DOHH2 (cell line): ENCODE measurements around the gene PCDH15.

Source experiments
- H3F3A ChIP-seq: fragments of 200-600 bp; sonication (generic), shearing (Covaris generic); 2 replicates; pipeline ENCODE4 v1.6.0; 2016; ENCODE audit warnings: antibody characterized with exemption, mild to moderate bottlenecking; ENCODE audit not compliant: control insufficient read depth, insufficient read depth
- H3K27ac ChIP-seq: fragments of 200-600 bp; sonication (generic); 2 replicates; pipeline ENCODE4 v1.5.1; 2014; ENCODE audit warnings: low read depth, mild to moderate bottlenecking, low read length, moderate library complexity
- H3K27me3 ChIP-seq: fragments of 200-600 bp; sonication (generic); 2 replicates; pipeline ENCODE4 v1.6.1; 2014; ENCODE audit warnings: mild to moderate bottlenecking, low read length, mixed read lengths; ENCODE audit not compliant: control insufficient read depth
- H3K36me3 ChIP-seq: fragments of 200-600 bp; sonication (generic); 2 replicates; pipeline ENCODE4 v1.6.1; 2014; ENCODE audit warnings: mild to moderate bottlenecking, low read length, moderate library complexity, mixed read lengths; ENCODE audit not compliant: control insufficient read depth
- H3K4me1 ChIP-seq: fragments of 200-600 bp; sonication (generic); 2 replicates; pipeline ENCODE4 v1.6.1; 2014; ENCODE audit warnings: mild to moderate bottlenecking, low read length, mixed read lengths; ENCODE audit not compliant: control insufficient read depth
- H3K4me2 ChIP-seq: fragments of 200-600 bp; sonication (generic); 2 replicates; pipeline ENCODE4 v1.6.0; 2014; ENCODE audit warnings: mild to moderate bottlenecking, low read length, moderate library complexity
- H3K4me3 ChIP-seq: fragments of 200-600 bp; sonication (generic); 2 replicates; pipeline ENCODE4 v1.5.1; 2014; ENCODE audit warnings: mild to moderate bottlenecking, low read length, mixed read lengths
- H3K79me2 ChIP-seq: fragments of 200-600 bp; sonication (generic); 2 replicates; pipeline ENCODE4 v1.6.1; 2014; ENCODE audit warnings: mild to moderate bottlenecking, low read length, mixed read lengths; ENCODE audit not compliant: control insufficient read depth
- H3K9me2 ChIP-seq: fragments of 200-600 bp; sonication (generic); replicated peaks from 2 replicates; pipeline ENCODE4 v1.6.1; 2014; ENCODE audit warnings: mild to moderate bottlenecking, low read length, mixed read lengths; ENCODE audit not compliant: control insufficient read depth
- H3K9me3 ChIP-seq: fragments of 200-600 bp; sonication (generic); 2 replicates; pipeline ENCODE4 v1.6.1; 2014; ENCODE audit warnings: antibody characterized with exemption, low read length, mixed read lengths; ENCODE audit not compliant: control insufficient read depth, insufficient read depth
- H4K20me1 ChIP-seq: fragments of 200-600 bp; sonication (generic); 2 replicates; pipeline ENCODE4 v1.6.0; 2014; ENCODE audit warnings: low read depth, mild to moderate bottlenecking, antibody characterized with exemption, low read length, moderate library complexity; ENCODE audit not compliant: control insufficient read depth, insufficient read depth
- CTCF ChIP-seq: fragments of 200-600 bp; sonication (generic); IDR thresholded peaks from one replicate; pipeline ENCODE4 v1.5.1; 2014; ENCODE audit warnings: antibody characterized with exemption, mild to moderate bottlenecking, low read depth, low read length; ENCODE audit not compliant: poor library complexity, severe bottlenecking
- EZH2phosphoT487 ChIP-seq: fragments of 200-600 bp; sonication (generic); IDR thresholded peaks from 2 replicates; pipeline ENCODE4 v1.6.1; 2017; ENCODE audit warnings: borderline replicate concordance, mild to moderate bottlenecking, antibody characterized with exemption, low read length, moderate library complexity, mixed read lengths

PCDH15 gene

GRCh38 chr10:54060572-54060971 lies 740.5 kb downstream of the PCDH15 start:
- TF ChIP-seq CTCF (no peak), EZH2phosphoT487 (no peak)
- H3K9me3 ChIP-seq: peaks cover 3% of the 10 kb centered on the region; the same call in 1 of the 2 replicates

GRCh38 chr10:54057357-54057756 lies 743.7 kb downstream of the PCDH15 start:
- no peak overlapping the region for H3K27ac ChIP-seq
- TF ChIP-seq EZH2phosphoT487 (no peak), CTCF (no peak)

More at GRCh38 chr10:54060572-54060971, 740.5 kb downstream of the PCDH15 start:
- H3F3A ChIP-seq: no peaks in the 10 kb centered on the region
- no peaks in the 10 kb centered on the region for H3K4me1 ChIP-seq
- H4K20me1 ChIP-seq: no peaks in the 10 kb centered on the region
- H3K9me2 ChIP-seq: no peaks in the 10 kb centered on the region
- H3K36me3 ChIP-seq: no peaks in the 10 kb centered on the region
- H3K4me2 ChIP-seq: no peak overlapping the region
- no peaks in the 10 kb centered on the region for H3K27me3 ChIP-seq
- no peak overlapping the region for H3K4me3 ChIP-seq
- no peaks in the 10 kb centered on the region for H3K79me2 ChIP-seq
- no peak overlapping the region for H3K27ac ChIP-seq

GRCh38 chr10:54026340-54026739 lies 774.7 kb downstream of the PCDH15 start:
- Histone ChIP-seq H3K9me2 (no peaks in the 10 kb centered on the region), H4K20me1 (no peaks in the 10 kb centered on the region), H3F3A (no peaks in the 10 kb centered on the region), H3K79me2 (no peaks in the 10 kb centered on the region), H3K27ac (no peak overlapping the region), H3K4me2 (no peak overlapping the region), H3K4me1 (no peaks in the 10 kb centered on the region), H3K4me3 (no peak overlapping the region), H3K36me3 (no peaks in the 10 kb centered on the region), H3K27me3 (no peaks in the 10 kb centered on the region), H3K9me3 (no peaks in the 10 kb centered on the region)
- TF ChIP-seq EZH2phosphoT487: no peak
- TF ChIP-seq CTCF: no peak

More at GRCh38 chr10:54057357-54057756, 743.7 kb downstream of the PCDH15 start:
- H3K27me3 ChIP-seq: no peaks in the 10 kb centered on the region
- H3K4me2 ChIP-seq: no peak overlapping the region
- H3K36me3 ChIP-seq: no peaks in the 10 kb centered on the region
- no peak overlapping the region for H3K4me3 ChIP-seq
- no peaks in the 10 kb centered on the region for H3K9me2 ChIP-seq
- H3K9me3 ChIP-seq: peaks cover 3% of the 10 kb centered on the region; the same call in 1 of the 2 replicates
- no peaks in the 10 kb centered on the region for H3K79me2 ChIP-seq
- H3F3A ChIP-seq: no peaks in the 10 kb centered on the region
- H4K20me1 ChIP-seq: no peaks in the 10 kb centered on the region
- H3K4me1 ChIP-seq: no peaks in the 10 kb centered on the region
